ENCODE data around the gene UBE2G1. TPM values are rescaled to one million over a fixed set of nuclear protein-coding genes. Genes with fewer than 3 reads are reported as not detected.
A peak's percentile ranks its signal among the peaks of the same experiment; 100 is the strongest.

The UBE2G1 gene
- polyA plus RNA-seq, 2 of the 4 experiments (the other 2 are of a cell fraction) = 86.2 to 117 TPM

DNA sequence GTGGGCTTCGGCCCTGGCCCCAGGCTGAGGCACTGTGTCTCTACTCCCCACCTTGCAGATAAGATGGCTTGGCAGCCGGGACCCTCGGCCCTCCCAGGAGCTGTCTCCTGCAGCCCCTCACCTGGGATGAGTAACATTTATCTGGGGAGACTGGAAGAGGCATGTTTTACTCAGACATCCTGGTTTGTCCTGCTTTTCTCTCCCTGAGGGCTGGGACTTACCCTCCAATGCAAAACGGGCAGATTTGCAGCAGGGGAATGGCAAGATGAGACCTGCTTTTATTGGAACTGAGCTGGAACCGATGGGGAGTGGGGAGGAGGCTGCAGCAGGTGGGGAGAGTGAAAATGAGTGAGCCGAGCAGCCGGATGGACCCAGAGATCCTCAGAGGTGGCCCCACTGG lies 27.3 kb upstream of the UBE2G1 start:
- no peak; a peak in 1 of 6 replicates for ATAC-seq
- no peak for DNase-seq (ENCODE audit: low read depth in 1 of 2, low spot score in 1 of 2)
- no peaks in the 10 kb centered on the region for H3K9me3 ChIP-seq
- H3K27ac ChIP-seq = no peak overlapping the region
- CTCF ChIA-PET = interaction anchor here (1.4 to 1.7 kb wide), 3 partner anchors 19 to 188 kb away, joined by 3 to 4 read pairs (median 4); no protein-coding TSS in a partner anchor
- WGBS (ENCODE audit: missing lambda C conversion rate) = 68% methylated on average over 7 of the region's 7 CpGs
- TF ChIP-seq, protein P1, sequence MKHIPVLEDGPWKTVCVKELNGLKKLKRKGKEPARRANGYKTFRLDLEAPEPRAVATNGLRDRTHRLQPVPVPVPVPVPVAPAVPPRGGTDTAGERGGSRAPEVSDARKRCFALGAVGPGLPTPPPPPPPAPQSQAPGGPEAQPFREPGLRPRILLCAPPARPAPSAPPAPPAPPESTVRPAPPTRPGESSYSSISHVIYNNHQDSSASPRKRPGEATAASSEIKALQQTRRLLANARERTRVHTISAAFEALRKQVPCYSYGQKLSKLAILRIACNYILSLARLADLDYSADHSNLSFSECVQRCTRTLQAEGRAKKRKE (CRISPR knock-in tag; IDR thresholded peaks at IDR 0.05; ENCODE audit: low read depth) = no peak
- TF ChIP-seq, protein P2, sequence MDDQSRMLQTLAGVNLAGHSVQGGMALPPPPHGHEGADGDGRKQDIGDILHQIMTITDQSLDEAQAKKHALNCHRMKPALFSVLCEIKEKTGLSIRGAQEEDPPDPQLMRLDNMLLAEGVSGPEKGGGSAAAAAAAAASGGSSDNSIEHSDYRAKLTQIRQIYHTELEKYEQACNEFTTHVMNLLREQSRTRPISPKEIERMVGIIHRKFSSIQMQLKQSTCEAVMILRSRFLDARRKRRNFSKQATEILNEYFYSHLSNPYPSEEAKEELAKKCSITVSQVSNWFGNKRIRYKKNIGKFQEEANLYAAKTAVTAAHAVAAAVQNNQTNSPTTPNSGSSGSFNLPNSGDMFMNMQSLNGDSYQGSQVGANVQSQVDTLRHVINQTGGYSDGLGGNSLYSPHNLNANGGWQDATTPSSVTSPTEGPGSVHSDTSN (IDR thresholded peaks at IDR 0.05) = no peak
- TF ChIP-seq, protein P3, sequence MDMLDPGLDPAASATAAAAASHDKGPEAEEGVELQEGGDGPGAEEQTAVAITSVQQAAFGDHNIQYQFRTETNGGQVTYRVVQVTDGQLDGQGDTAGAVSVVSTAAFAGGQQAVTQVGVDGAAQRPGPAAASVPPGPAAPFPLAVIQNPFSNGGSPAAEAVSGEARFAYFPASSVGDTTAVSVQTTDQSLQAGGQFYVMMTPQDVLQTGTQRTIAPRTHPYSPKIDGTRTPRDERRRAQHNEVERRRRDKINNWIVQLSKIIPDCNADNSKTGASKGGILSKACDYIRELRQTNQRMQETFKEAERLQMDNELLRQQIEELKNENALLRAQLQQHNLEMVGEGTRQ (IDR thresholded peaks at IDR 0.05) = no peak
- no peak for TF ChIP-seq ZNF302 (CRISPR knock-in tag; IDR thresholded peaks at IDR 0.05)
- no peak for TF ChIP-seq GATA3 (IDR thresholded peaks at IDR 0.05; ENCODE audit: borderline replicate concordance)
- no peak for TF ChIP-seq HOXB13 (CRISPR knock-in tag; IDR thresholded peaks at IDR 0.05; ENCODE audit: low read depth)
- no peak for TF ChIP-seq RAD21 (conservative IDR thresholded peaks at IDR 0.05 in 1 of 2, IDR thresholded peaks at IDR 0.05 in 1 of 2)
- H3K4me3 ChIP-seq = no peak overlapping the region
- POLR2A ChIA-PET = no interaction called here
- peaks cover 5% of the 10 kb centered on the region; the same call in 1 of the 3 replicates for H3K4me1 ChIP-seq
- no peak for FAIRE-seq
- no peak overlapping the region for H3K4me2 ChIP-seq

DNA sequence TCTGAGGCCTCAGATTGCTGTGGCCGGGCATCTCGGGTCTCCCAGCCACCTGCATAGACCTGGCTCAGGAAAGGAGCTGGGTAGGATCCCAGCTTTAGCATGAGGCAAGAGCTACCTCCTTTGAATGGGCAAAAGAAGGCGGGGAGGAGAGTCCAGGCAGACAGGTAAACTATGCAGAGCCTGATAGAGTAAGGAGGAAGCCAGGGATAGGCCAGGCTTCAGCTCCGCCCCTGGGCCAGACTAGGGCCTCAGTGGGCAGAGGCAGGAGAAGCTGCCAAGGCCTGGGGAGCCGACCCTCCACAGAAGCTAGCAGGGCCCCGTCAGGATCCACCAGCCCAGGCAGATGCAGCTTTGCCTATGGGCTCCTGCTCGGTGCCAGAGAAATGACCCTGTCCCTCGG lies 22.6 kb upstream of the UBE2G1 start:
- no peak for FAIRE-seq
- POLR2A ChIA-PET = no interaction called here
- peaks cover under 1% of the 10 kb centered on the region; the same call in 1 of the 3 replicates for H3K4me1 ChIP-seq

DNA sequence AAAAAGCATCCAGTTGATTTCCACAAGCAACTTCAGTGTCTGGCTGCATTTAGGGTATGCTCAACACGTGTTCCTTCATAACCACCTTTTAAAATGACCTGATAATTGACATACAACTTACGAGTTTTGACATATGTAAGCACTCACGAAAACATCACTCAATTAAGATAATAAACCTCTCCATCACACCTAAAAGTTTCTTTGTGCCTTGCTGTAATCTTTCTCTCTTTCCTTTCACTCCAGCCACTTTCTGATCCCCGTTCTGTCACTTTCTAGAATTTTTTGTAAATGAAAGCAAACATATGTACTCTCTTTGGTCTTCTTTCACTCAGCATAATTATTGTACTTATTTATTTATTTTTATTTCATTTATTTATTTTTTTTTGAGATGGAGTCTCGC lies 20.7 kb upstream of the UBE2G1 start:
- DNase-seq (ENCODE audit: low read depth in 1 of 2, low spot score in 1 of 2) (no peak), ATAC-seq (no peak), FAIRE-seq (no peak)
- ChIA-PET CTCF (interaction anchor here (0.6 to 1.7 kb wide), 5 partner anchors 9 to 473 kb away, joined by 3 to 4 read pairs (median 3); no protein-coding TSS in a partner anchor), POLR2A (no interaction called here)
- no peak overlapping the region for H3K27ac ChIP-seq
- WGBS (ENCODE audit: missing lambda C conversion rate) = 85% methylated on average over 5 of the region's 5 CpGs
- no peaks in the 10 kb centered on the region for H3K4me1 ChIP-seq
- TF ChIP-seq HDAC2 (IDR thresholded peaks at IDR 0.05) = no peak
- TF ChIP-seq POLR2AphosphoS2 (conservative IDR thresholded peaks at IDR 0.05; ENCODE audit: low read length) = no peak
- TF ChIP-seq HOXB5 (CRISPR knock-in tag; IDR thresholded peaks at IDR 0.05) = no peak
- TF ChIP-seq, protein P3 (IDR thresholded peaks at IDR 0.05) = no peak
- no peaks in the 10 kb centered on the region for H3K9me3 ChIP-seq
- no peak overlapping the region for H3K4me3 ChIP-seq
- H3K4me2 ChIP-seq = no peak overlapping the region

More for the DNA sequence above, 22.6 kb upstream of the UBE2G1 start:
- TF ChIP-seq KDM1A (IDR thresholded peaks at IDR 0.05; ENCODE audit: low read depth) (no peak), CBX2 (IDR thresholded peaks at IDR 0.05; ENCODE audit: borderline replicate concordance, low read depth) (no peak), RARB (CRISPR knock-in tag; IDR thresholded peaks at IDR 0.05) (no peak), RFX5 (IDR thresholded peaks at IDR 0.05) (no peak), FOSB (CRISPR knock-in tag; IDR thresholded peaks at IDR 0.05) (no peak), FOSL2 (IDR thresholded peaks at IDR 0.05) (no peak), FOSL2 (CRISPR knock-in tag; IDR thresholded peaks at IDR 0.05) (no peak), SREBF2 (IDR thresholded peaks at IDR 0.05) (no peak), MAFK (IDR thresholded peaks at IDR 0.05; ENCODE audit: partially characterized antibody) (no peak), MYC (IDR thresholded peaks at IDR 0.05; ENCODE audit: borderline replicate concordance, low read length) (no peak), FOXS1 (CRISPR knock-in tag; IDR thresholded peaks at IDR 0.05) (no peak), PHF8 (IDR thresholded peaks at IDR 0.05; ENCODE audit: borderline replicate concordance, low read depth) (no peak), RCOR1 (IDR thresholded peaks at IDR 0.05; ENCODE audit: low read depth, low read length) (no peak)
- TF ChIP-seq, protein P1 (CRISPR knock-in tag; IDR thresholded peaks at IDR 0.05; ENCODE audit: low read depth) = no peak
- TF ChIP-seq, protein P4, sequence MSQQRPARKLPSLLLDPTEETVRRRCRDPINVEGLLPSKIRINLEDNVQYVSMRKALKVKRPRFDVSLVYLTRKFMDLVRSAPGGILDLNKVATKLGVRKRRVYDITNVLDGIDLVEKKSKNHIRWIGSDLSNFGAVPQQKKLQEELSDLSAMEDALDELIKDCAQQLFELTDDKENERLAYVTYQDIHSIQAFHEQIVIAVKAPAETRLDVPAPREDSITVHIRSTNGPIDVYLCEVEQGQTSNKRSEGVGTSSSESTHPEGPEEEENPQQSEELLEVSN (IDR thresholded peaks at IDR 0.05; ENCODE audit: borderline replicate concordance, low read depth) = no peak
- WGBS (ENCODE audit: missing lambda C conversion rate) = 81% methylated on average over 8 of the region's 8 CpGs
- Histone ChIP-seq H3K9me3 (no peaks in the 10 kb centered on the region), H3K4me2 (no peak overlapping the region), H3K27ac (no peak overlapping the region), H3K4me3 (no peak overlapping the region)
- DNase-seq (ENCODE audit: low read depth in 1 of 2, low spot score in 1 of 2) = no peak
- peak; percentile 52 to 73 for ATAC-seq
- CTCF ChIA-PET = interaction anchor here (0.6 to 1.8 kb wide), 8 partner anchors 10 to 646 kb away, joined by 3 to 6 read pairs (median 3); no protein-coding TSS in a partner anchor
